HEK293 (cell line): ENCODE data around the gene CLDN24.

Experiments
- CTCF ChIA-PET: fragments of 350-600 bp; formaldehyde crosslinking; extraction: SDS; loops from one replicate; lab custom pipeline; 2021; ENCODE audit warnings: antibody characterized with exemption; lab: Yijun Ruan, JAX
- POLR2A ChIA-PET: fragments of 300-600 bp; formaldehyde crosslinking; extraction: SDS; loops from one replicate; lab custom pipeline; 2020; ENCODE audit warnings: antibody characterized with exemption, inconsistent platforms; lab: Yijun Ruan, JAX
- H3K27ac ChIP-seq: fragments of 200-500 bp; sonication (Bioruptor generic); 2 replicates; pipeline ENCODE4 v1.5.1; 2014; ENCODE audit warnings: low read depth, low read length, control low read depth, inconsistent platforms; ENCODE audit errors: extremely low read depth
- H3K36me3 ChIP-seq, 2 experiments: fragments of 200-500 bp in 1 of 2; sonication (Bioruptor generic) in 1 of 2; 1 replicate in 1 of 2; 2 replicates in 1 of 2; pipeline ENCODE4 v1.5.1; 2014 to 2017; ENCODE audit warnings: inconsistent platforms in 2 of 2, low read length in 2 of 2; ENCODE audit not compliant: control insufficient read depth in 2 of 2, insufficient read depth in 1 of 2
- H3K4me1 ChIP-seq: fragments of 200-500 bp; sonication (Bioruptor generic); 2 replicates; pipeline ENCODE4 v1.5.1; 2014; ENCODE audit warnings: mild to moderate bottlenecking, low read length, inconsistent platforms; ENCODE audit not compliant: control insufficient read depth, insufficient read depth
- H3K4me3 ChIP-seq: 2 replicates; pipeline ENCODE4 v1.5.1; 2011; ENCODE audit warnings: low read depth, mild to moderate bottlenecking, control low read depth, low read length, moderate library complexity
- H3K9me3 ChIP-seq: fragments of 200-500 bp; sonication (Bioruptor generic); 2 replicates; pipeline ENCODE4 v1.5.1; 2014; ENCODE audit warnings: low read depth, low read length, inconsistent platforms; ENCODE audit not compliant: control insufficient read depth, insufficient read depth
- GFI1B ChIP-seq: fragments of 450-650 bp; formaldehyde crosslinking; IDR thresholded peaks from 2 replicates; pipeline ENCODE4 v1.5.1; 2016; ENCODE audit warnings: missing biosample characterization, missing genetic modification characterization
- GLI4 ChIP-seq: fragments of 450-650 bp; formaldehyde crosslinking; IDR thresholded peaks from 2 replicates; pipeline ENCODE4 v1.5.1; 2016; ENCODE audit warnings: missing biosample characterization, missing genetic modification characterization
- HOXA7 ChIP-seq: sonication (generic); formaldehyde crosslinking; IDR thresholded peaks from 2 replicates; pipeline ENCODE4 v1.8.1; 2022; ENCODE audit warnings: missing genetic modification reagents, borderline replicate concordance
- KLF1 ChIP-seq: fragments of 450-650 bp; formaldehyde crosslinking; IDR thresholded peaks from 2 replicates; pipeline ENCODE4 v1.5.1; 2016; ENCODE audit warnings: missing biosample characterization, missing genetic modification characterization
- OSR2 ChIP-seq: fragments of 450-650 bp; formaldehyde crosslinking; IDR thresholded peaks from 2 replicates; pipeline ENCODE4 v1.5.1; 2016; ENCODE audit warnings: missing biosample characterization, missing genetic modification characterization
- PRDM1 ChIP-seq: fragments of 450-650 bp; formaldehyde crosslinking; IDR thresholded peaks from 2 replicates; pipeline ENCODE4; 2016; ENCODE audit warnings: missing biosample characterization, missing genetic modification characterization
- PRDM2 ChIP-seq: fragments of 450-650 bp; formaldehyde crosslinking; IDR thresholded peaks from 2 replicates; pipeline ENCODE4 v1.5.1; 2016; ENCODE audit warnings: missing biosample characterization, missing genetic modification characterization, borderline replicate concordance
- REST ChIP-seq: fragments of 450-650 bp; formaldehyde crosslinking; IDR thresholded peaks from 2 replicates; pipeline ENCODE4 v1.5.1; 2016; ENCODE audit warnings: missing biosample characterization, missing genetic modification characterization
- ZBTB1 ChIP-seq: fragments of 450-650 bp; formaldehyde crosslinking; IDR thresholded peaks from 2 replicates; pipeline ENCODE4 v1.5.1; 2016; ENCODE audit warnings: missing biosample characterization, missing genetic modification characterization
- ZBTB17 ChIP-seq: fragments of 450-650 bp; formaldehyde crosslinking; IDR thresholded peaks from 2 replicates; pipeline ENCODE4 v1.5.1; 2016; ENCODE audit warnings: missing biosample characterization, missing genetic modification characterization
- ZBTB8A ChIP-seq: fragments of 450-650 bp; formaldehyde crosslinking; IDR thresholded peaks from 2 replicates; pipeline ENCODE4 v1.5.1; 2016; ENCODE audit warnings: missing biosample characterization, missing genetic modification characterization
- ZNF112 ChIP-seq: fragments of 450-650 bp; formaldehyde crosslinking; IDR thresholded peaks from 2 replicates; pipeline ENCODE4 v1.5.0; 2017; ENCODE audit warnings: missing biosample characterization, missing genetic modification characterization
- ZNF157 ChIP-seq: fragments of 450-650 bp; formaldehyde crosslinking; IDR thresholded peaks from 2 replicates; pipeline ENCODE4 v1.5.1; 2016; ENCODE audit warnings: missing biosample characterization, missing genetic modification characterization
- ZNF202 ChIP-seq: fragments of 450-650 bp; formaldehyde crosslinking; IDR thresholded peaks from 2 replicates; pipeline ENCODE4 v1.5.1; 2016; ENCODE audit warnings: missing biosample characterization, missing genetic modification characterization, borderline replicate concordance
- ZNF274 ChIP-seq, 2 experiments: fragments of 200-500 bp in 1 of 2; fragments of 450-650 bp in 1 of 2; sonication (Bioruptor generic) in 1 of 2; formaldehyde crosslinking in 1 of 2; IDR thresholded peaks; 2 replicates each; pipeline versions ENCODE4 v1.5.1 to v1.6.1; 2014 to 2016; ENCODE audit warnings: borderline replicate concordance in 1 of 2, inconsistent platforms in 1 of 2, low read length in 1 of 2, missing biosample characterization in 1 of 2, missing genetic modification characterization in 1 of 2
- ZNF302 ChIP-seq: fragments of 450-650 bp; formaldehyde crosslinking; IDR thresholded peaks from 2 replicates; pipeline ENCODE4 v1.5.1; 2016; ENCODE audit warnings: missing biosample characterization, missing genetic modification characterization, low read depth
- ZNF341 ChIP-seq: fragments of 450-650 bp; formaldehyde crosslinking; IDR thresholded peaks from 2 replicates; pipeline ENCODE4; 2016; ENCODE audit warnings: low read depth, missing biosample characterization, missing genetic modification characterization
- ZNF521 ChIP-seq: fragments of 450-650 bp; formaldehyde crosslinking; IDR thresholded peaks from 2 replicates; pipeline ENCODE4 v1.5.1; 2017; ENCODE audit warnings: missing biosample characterization, mild to moderate bottlenecking, missing genetic modification characterization
- ZNF561 ChIP-seq: fragments of 450-650 bp; IDR thresholded peaks from 2 replicates; pipeline ENCODE4 v1.5.1; 2018; ENCODE audit warnings: missing biosample characterization, missing genetic modification characterization, borderline replicate concordance
- ZNF621 ChIP-seq: fragments of 450-650 bp; formaldehyde crosslinking; IDR thresholded peaks from 2 replicates; pipeline ENCODE4 v1.5.1; 2017; ENCODE audit warnings: missing biosample characterization, missing genetic modification characterization
- ZNF664 ChIP-seq: fragments of 450-650 bp; formaldehyde crosslinking; IDR thresholded peaks from 2 replicates; pipeline ENCODE4 v1.5.1; 2016; ENCODE audit warnings: missing biosample characterization, missing genetic modification characterization
- ZNF670 ChIP-seq: fragments of 450-650 bp; formaldehyde crosslinking; IDR thresholded peaks from 2 replicates; pipeline ENCODE4 v1.5.1; 2016; ENCODE audit warnings: missing biosample characterization, missing genetic modification characterization, low read depth
- ZNF677 ChIP-seq: fragments of 450-650 bp; IDR thresholded peaks from 2 replicates; pipeline ENCODE4 v1.5.0; 2018; ENCODE audit warnings: missing biosample characterization, mild to moderate bottlenecking, missing genetic modification characterization, moderate library complexity
- ZNF76 ChIP-seq: fragments of 450-650 bp; formaldehyde crosslinking; IDR thresholded peaks from 2 replicates; pipeline ENCODE4; 2016; ENCODE audit warnings: low read depth, missing biosample characterization, missing genetic modification characterization, borderline replicate concordance
- ZNF792 ChIP-seq: fragments of 450-650 bp; formaldehyde crosslinking; IDR thresholded peaks from 2 replicates; pipeline ENCODE4 v1.5.1; 2016; ENCODE audit warnings: missing biosample characterization, missing genetic modification characterization
- ZSCAN30 ChIP-seq: fragments of 450-650 bp; IDR thresholded peaks from 2 replicates; pipeline ENCODE4 v1.5.1; 2018; ENCODE audit warnings: missing biosample characterization, mild to moderate bottlenecking, missing genetic modification characterization, moderate library complexity
- TF ChIP-seq, protein P1 (sequence below): fragments of 450-650 bp; formaldehyde crosslinking; IDR thresholded peaks from 2 replicates; pipeline ENCODE4 v1.5.1; 2016; ENCODE audit warnings: missing biosample characterization, missing genetic modification characterization, low read depth

Gene CLDN24

GRCh38 chr4:183276106-183276505, 46.1 kb downstream of the CLDN24 start:
- no peaks in the 10 kb centered on the region for H3K9me3 ChIP-seq
- CTCF ChIA-PET = no interaction called here
- peaks cover 3 to 40% of the 10 kb centered on the region in 2 experiments; a peak in 2 of 3 replicates for H3K36me3 ChIP-seq
- TF ChIP-seq ZNF302 (tag by site-specific recombination) (no peak), ZBTB1 (no peak), ZNF521 (tag by site-specific recombination) (no peak), ZNF664 (no peak), ZNF792 (tag by site-specific recombination) (no peak), ZNF202 (no peak), ZNF341 (tag by site-specific recombination) (no peak), ZNF621 (tag by site-specific recombination) (no peak), ZNF76 (no peak), ZNF112 (tag by site-specific recombination) (no peak), GFI1B (tag by site-specific recombination) (no peak)
- H3K4me1 ChIP-seq = no peaks in the 10 kb centered on the region
- no peak overlapping the region for H3K4me3 ChIP-seq
- no peak overlapping the region for H3K27ac ChIP-seq
- POLR2A ChIA-PET = no interaction called here

DNA sequence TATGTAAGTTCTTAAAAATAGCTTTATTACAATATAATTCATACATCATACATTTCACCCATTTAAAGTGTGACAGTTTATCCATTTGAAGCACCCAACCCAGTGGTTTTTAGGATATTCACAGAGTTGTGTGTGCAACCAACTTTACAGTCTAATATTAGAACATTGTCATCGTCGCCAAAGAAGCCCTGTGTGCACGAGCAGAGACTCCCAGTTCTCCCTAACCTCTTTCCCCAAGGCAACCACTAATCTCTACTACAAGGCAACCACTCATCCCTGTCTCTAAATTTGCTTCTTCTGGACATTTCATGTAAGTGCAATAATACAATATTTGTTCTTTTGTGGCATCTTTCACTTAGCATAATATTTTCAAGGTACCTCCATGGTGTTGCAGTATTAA, 49.8 kb downstream of the CLDN24 start:
- ChIA-PET CTCF (interaction anchor here (4.7 kb wide), 1 partner anchor 10 kb away, joined by 19 read pairs; no protein-coding TSS in a partner anchor), POLR2A (no interaction called here)
- Histone ChIP-seq H3K9me3 (no peaks in the 10 kb centered on the region), H3K4me1 (no peaks in the 10 kb centered on the region), H3K36me3 (peaks cover 3 to 48% of the 10 kb centered on the region in 2 experiments; a peak in 2 of 3 replicates), H3K4me3 (no peak overlapping the region), H3K27ac (no peak overlapping the region)
- no peak for TF ChIP-seq OSR2 (tag by site-specific recombination)
- TF ChIP-seq PRDM1 = no peak
- TF ChIP-seq PRDM2 (tag by site-specific recombination) = no peak
- no peak for TF ChIP-seq ZBTB1
- no peak for TF ChIP-seq ZNF677 (tag by site-specific recombination)
- TF ChIP-seq, protein P1, sequence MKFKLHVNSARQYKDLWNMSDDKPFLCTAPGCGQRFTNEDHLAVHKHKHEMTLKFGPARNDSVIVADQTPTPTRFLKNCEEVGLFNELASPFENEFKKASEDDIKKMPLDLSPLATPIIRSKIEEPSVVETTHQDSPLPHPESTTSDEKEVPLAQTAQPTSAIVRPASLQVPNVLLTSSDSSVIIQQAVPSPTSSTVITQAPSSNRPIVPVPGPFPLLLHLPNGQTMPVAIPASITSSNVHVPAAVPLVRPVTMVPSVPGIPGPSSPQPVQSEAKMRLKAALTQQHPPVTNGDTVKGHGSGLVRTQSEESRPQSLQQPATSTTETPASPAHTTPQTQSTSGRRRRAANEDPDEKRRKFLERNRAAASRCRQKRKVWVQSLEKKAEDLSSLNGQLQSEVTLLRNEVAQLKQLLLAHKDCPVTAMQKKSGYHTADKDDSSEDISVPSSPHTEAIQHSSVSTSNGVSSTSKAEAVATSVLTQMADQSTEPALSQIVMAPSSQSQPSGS (tag by site-specific recombination) = no peak
- no peak for TF ChIP-seq ZBTB8A (tag by site-specific recombination)
- TF ChIP-seq HOXA7 = no peak
- no peak for TF ChIP-seq KLF1 (tag by site-specific recombination)
- TF ChIP-seq ZNF561 (tag by site-specific recombination) = no peak
- no peak for TF ChIP-seq GLI4
- TF ChIP-seq ZSCAN30 = no peak
- no peak for TF ChIP-seq ZBTB17 (tag by site-specific recombination)
- TF ChIP-seq ZNF274 (IDR thresholded peaks at IDR 0.05; ENCODE audit: low read length) = no peak
- no peak for TF ChIP-seq ZNF274 (tag by site-specific recombination; IDR thresholded peaks at IDR 0.05; ENCODE audit: borderline replicate concordance)
- TF ChIP-seq REST (tag by site-specific recombination) = no peak
- no peak for TF ChIP-seq ZNF670 (tag by site-specific recombination)
- no peak for TF ChIP-seq ZNF157
